GM23338 (cell line): ENCODE results near the gene CDK5RAP2. TPM values are rescaled to one million over a fixed set of nuclear protein-coding genes. Genes with fewer than 3 reads are reported as not detected.

Source experiments
- ATAC-seq: fragments of 200-7000 bp; cut with Tn5 transposase; 3 replicates; pipeline ENCODE4 v1.9.1; 2020
- DNase-seq: peaks from one replicate; pipeline ENCODE4 v3.0.0-alpha.2; 2015; ENCODE audit warnings: low spot score
- H2AFZ ChIP-seq: fragments of 200-600 bp; sonication (generic); 2 replicates; pipeline ENCODE4 v1.8.0; 2016; ENCODE audit warnings: antibody characterized with exemption, mild to moderate bottlenecking, moderate library complexity
- H3F3A ChIP-seq: fragments of 200-600 bp; sonication (generic); replicated peaks from 2 replicates; pipeline ENCODE4 v1.8.0; 2017; ENCODE audit warnings: antibody characterized with exemption, mixed run types, low read depth
- H3K27ac ChIP-seq: fragments of 200-600 bp; sonication (generic); 2 replicates; pipeline ENCODE4 v1.6.1; 2016; ENCODE audit warnings: low read depth
- H3K27me3 ChIP-seq: fragments of 200-600 bp; sonication (generic); 2 replicates; pipeline ENCODE4 v1.8.0; 2016; ENCODE audit warnings: mild to moderate bottlenecking, mixed run types, moderate library complexity; ENCODE audit not compliant: insufficient read depth
- H3K36me3 ChIP-seq: fragments of 200-600 bp; sonication (generic); 2 replicates; pipeline ENCODE4 v1.8.0; 2016; ENCODE audit warnings: mild to moderate bottlenecking; ENCODE audit not compliant: insufficient read depth
- H3K4me1 ChIP-seq: fragments of 200-600 bp; sonication (generic); 2 replicates; pipeline ENCODE4 v1.8.0; 2016; ENCODE audit warnings: mild to moderate bottlenecking, moderate library complexity; ENCODE audit not compliant: insufficient read depth
- H3K4me2 ChIP-seq: fragments of 200-600 bp; sonication (generic); 2 replicates; pipeline ENCODE4 v1.7.1; 2017; ENCODE audit warnings: mixed run types
- H3K4me3 ChIP-seq: fragments of 200-600 bp; sonication (generic); 2 replicates; pipeline ENCODE4 v1.6.1; 2016; ENCODE audit warnings: mixed run types
- H3K79me2 ChIP-seq: fragments of 200-600 bp; sonication (generic); replicated peaks from 2 replicates; pipeline ENCODE4 v1.8.0; 2017; ENCODE audit warnings: mild to moderate bottlenecking; ENCODE audit not compliant: insufficient read depth
- H3K9me2 ChIP-seq: fragments of 200-600 bp; sonication (generic); 2 replicates; pipeline ENCODE4 v1.8.0; 2017; ENCODE audit not compliant: insufficient read depth
- H4K20me1 ChIP-seq: fragments of 200-600 bp; sonication (generic); replicated peaks from 2 replicates; pipeline ENCODE4 v1.8.0; 2017; ENCODE audit warnings: mild to moderate bottlenecking; ENCODE audit not compliant: insufficient read depth
- H3K27ac Mint-ChIP-seq: 2 replicates; pipeline ENCODE4 v1.8.0; 2020; ENCODE audit warnings: inconsistent platforms, mild to moderate bottlenecking, moderate library complexity, mixed read lengths
- H3K27me3 Mint-ChIP-seq: 3 replicates; pipeline ENCODE4 v1.8.0; 2022; ENCODE audit warnings: low read depth, mild to moderate bottlenecking, moderate library complexity, mixed read lengths, inconsistent platforms; ENCODE audit not compliant: insufficient read depth, poor library complexity
- H3K36me3 Mint-ChIP-seq: 3 replicates; pipeline ENCODE4 v1.8.0; 2021; ENCODE audit warnings: low read depth, mild to moderate bottlenecking, inconsistent platforms, moderate library complexity, mixed read lengths
- H3K4me1 Mint-ChIP-seq: 3 replicates; pipeline ENCODE4 v1.8.0; 2020; ENCODE audit warnings: mild to moderate bottlenecking, inconsistent platforms, mixed read lengths
- H3K4me3 Mint-ChIP-seq: 3 replicates; pipeline ENCODE4 v1.8.0; 2021; ENCODE audit warnings: moderate library complexity, mild to moderate bottlenecking, inconsistent platforms, mixed read lengths
- H3K9me3 Mint-ChIP-seq: 3 replicates; pipeline ENCODE4 v1.8.0; 2020; ENCODE audit warnings: moderate library complexity, mild to moderate bottlenecking, inconsistent platforms, mixed read lengths
- CREB1 ChIP-seq: fragments of 250-450 bp; sonication (Bioruptor Pico); IDR thresholded peaks from 2 replicates; pipeline ENCODE4 v1.5.0; 2020; ENCODE audit warnings: low read depth, mild to moderate bottlenecking, moderate library complexity
- CTCF ChIP-seq, 2 experiments: fragments of 200-600 bp in 1 of 2; sonication (generic) in 1 of 2; conservative IDR thresholded peaks; 2 replicates each; pipeline versions ENCODE4 v1.5.1 to v1.6.1; 2016 to 2017; ENCODE audit warnings: antibody characterized with exemption in 2 of 2, low read depth in 2 of 2, mild to moderate bottlenecking in 2 of 2, moderate library complexity in 1 of 2
- ETS1 ChIP-seq: IDR thresholded peaks from 2 replicates; pipeline ENCODE4 v1.6.1; 2016; ENCODE audit warnings: antibody characterized with exemption
- EZH2 ChIP-seq: fragments of 200-600 bp; sonication (generic); IDR thresholded peaks from one replicate; pipeline ENCODE4 v1.8.0; 2017; ENCODE audit warnings: antibody characterized with exemption, mild to moderate bottlenecking, low read depth; ENCODE audit not compliant: unreplicated experiment
- EZH2phosphoT487 ChIP-seq: fragments of 200-600 bp; sonication (generic); IDR thresholded peaks from one replicate; pipeline ENCODE4 v1.8.1; 2018; ENCODE audit warnings: antibody characterized with exemption; ENCODE audit not compliant: unreplicated experiment
- JUNB ChIP-seq: IDR thresholded peaks from one replicate; pipeline ENCODE4 v1.6.1; 2016; ENCODE audit warnings: antibody characterized with exemption; ENCODE audit not compliant: unreplicated experiment
- NANOG ChIP-seq: IDR thresholded peaks from 2 replicates; pipeline ENCODE4 v1.6.1; 2016; ENCODE audit warnings: antibody characterized with exemption, borderline replicate concordance
- POLR2AphosphoS5 ChIP-seq: IDR thresholded peaks from 2 replicates; pipeline ENCODE4 v1.6.1; 2016; ENCODE audit warnings: antibody characterized with exemption, low read depth
- REST ChIP-seq: IDR thresholded peaks from one replicate; pipeline ENCODE4 v1.6.1; 2018; ENCODE audit warnings: antibody characterized with exemption; ENCODE audit not compliant: unreplicated experiment
- STAT1 ChIP-seq: IDR thresholded peaks from one replicate; pipeline ENCODE4 v1.6.1; 2016; ENCODE audit warnings: antibody characterized with exemption; ENCODE audit not compliant: unreplicated experiment
- ZNF114 ChIP-seq: fragments of 250-450 bp; sonication (Bioruptor Pico); IDR thresholded peaks from 2 replicates; pipeline ENCODE4 v1.5.0; 2020; ENCODE audit warnings: mild to moderate bottlenecking, moderate library complexity
- ZNF331 ChIP-seq: fragments of 250-450 bp; sonication (Bioruptor Pico); IDR thresholded peaks from 2 replicates; pipeline ENCODE4 v1.5.0; 2020; ENCODE audit warnings: low read depth, mild to moderate bottlenecking, moderate library complexity
- ZNF462 ChIP-seq: fragments of 250-450 bp; sonication (Bioruptor Pico); IDR thresholded peaks from 2 replicates; pipeline ENCODE4 v1.5.0; 2020; ENCODE audit warnings: mild to moderate bottlenecking, moderate library complexity
- polyA plus RNA-seq: library from polyadenylated mRNA; unstranded; fragments of >200 nt; fragmentation: Nextera tagmentation; extraction: Ambion mirVana; gene quantifications from 2 replicates; pipeline ENCODE4 v1.2.1, GENCODE V29; 2016
- total RNA-seq: library from RNA; depleted of rRNA; stranded (reverse); fragments of >200 nt; shearing (Covaris generic); gene quantifications from 2 replicates; pipeline ENCODE4 v1.2.3, GENCODE V29; 2014

The CDK5RAP2 gene
- total and polyA plus RNA-seq, 2 experiments from 2014 or later: 50.7 to 65.7 TPM

GRCh38 chr9:120390637-120391190 lies 189.3 kb downstream of the CDK5RAP2 start:
- peaks cover 2% of the 10 kb centered on the region; the same call in 1 of the 3 replicates for H3K4me1 Mint-ChIP-seq
- no peak overlapping the region for H3K4me3 Mint-ChIP-seq
- peaks cover 52% of the 10 kb centered on the region for H3K36me3 Mint-ChIP-seq
- H3K4me3 ChIP-seq: no peak overlapping the region
- H3K79me2 ChIP-seq: no peaks in the 10 kb centered on the region
- ATAC-seq: no peak
- no peak overlapping the region for H2AFZ ChIP-seq
- TF ChIP-seq EZH2phosphoT487: no peak
- TF ChIP-seq REST: no peak
- no peak for TF ChIP-seq CTCF (conservative IDR thresholded peaks at IDR 0.05; ENCODE audit: low read depth in 2 of 2)
- no peak for TF ChIP-seq ZNF114 (CRISPR knock-in tag)
- TF ChIP-seq STAT1: no peak
- no peak for TF ChIP-seq CREB1 (CRISPR knock-in tag)
- no peak for TF ChIP-seq POLR2AphosphoS5
- TF ChIP-seq JUNB: no peak
- TF ChIP-seq ETS1: no peak
- TF ChIP-seq NANOG: no peak
- no peak for TF ChIP-seq EZH2
- no peak for TF ChIP-seq ZNF462 (CRISPR knock-in tag)
- no peak for TF ChIP-seq ZNF331 (CRISPR knock-in tag)
- no peaks in the 10 kb centered on the region for H3K27me3 ChIP-seq
- no peaks in the 10 kb centered on the region for H4K20me1 ChIP-seq
- no peak overlapping the region for H3K27ac ChIP-seq
- H3K36me3 ChIP-seq: peaks cover 13% of the 10 kb centered on the region
- no peak overlapping the region for H3K27ac Mint-ChIP-seq
- no peaks in the 10 kb centered on the region for H3K4me1 ChIP-seq
- H3K27me3 Mint-ChIP-seq: peaks cover 27% of the 10 kb centered on the region
- no peak for DNase-seq
- H3K4me2 ChIP-seq: no peak overlapping the region
- no peaks in the 10 kb centered on the region for H3K9me3 Mint-ChIP-seq
- H3K9me2 ChIP-seq: no peaks in the 10 kb centered on the region
- H3F3A ChIP-seq: no peaks in the 10 kb centered on the region
